Measurements from ENCODE around the gene IQCF6. TPM values are rescaled to one million over a fixed set of nuclear protein-coding genes. Genes with fewer than 3 reads are reported as not detected.

The IQCF6 gene
- polyA plus RNA-seq: not detected in 3 replicates
- not detected for polyA plus RNA-seq (2011; ENCODE audit: low read depth)
- polyA plus RNA-seq (2011; cell fraction: cytosol; rRNA removed): not detected in 2 replicates
- polyA plus RNA-seq (2011; cell fraction: nucleus; rRNA removed): not detected in 2 replicates
- polyA plus RNA-seq (2012; ENCODE audit: low replicate concordance): not detected in 2 replicates
- not detected in 3 replicates for polyA minus RNA-seq
- not detected for polyA minus RNA-seq (2011; cell fraction: cytosol; rRNA and poly(A)+ RNA removed)
- not detected in 2 replicates for polyA minus RNA-seq (2011; cell fraction: nucleus; rRNA and poly(A)+ RNA removed)

DNA sequence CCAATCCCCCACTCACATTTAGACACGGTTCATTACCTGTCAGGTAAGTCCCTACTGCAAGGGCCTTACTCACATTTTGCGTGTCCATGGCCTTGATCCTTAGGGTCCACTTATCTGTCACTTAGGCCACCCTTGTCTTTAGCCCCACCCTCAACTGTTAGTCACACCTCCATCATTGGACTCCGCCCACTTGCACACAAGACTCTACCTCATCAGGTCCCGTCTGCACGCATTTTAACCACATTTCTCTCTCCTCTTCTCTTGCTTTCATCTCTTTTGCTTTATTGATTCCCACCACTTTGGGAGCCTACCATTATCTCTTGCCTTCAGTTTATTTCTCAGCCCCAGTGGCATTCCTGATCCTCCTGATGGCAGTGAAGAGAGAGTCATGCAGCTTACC lies at the start of gene IQCF6:
TSS of gene IQCF6 (minus strand) at position 101 of the 400 bp plus-strand sequence. CDS start at position 88, 13 bp downstream.
- Histone ChIP-seq H3K4me3 (ENCODE audit: control insufficient read depth in 2 of 3, extremely low read depth in 1 of 3, insufficient read depth in 2 of 3, low read depth in 1 of 3, low read length in 3 of 3) (no peak within 1 kb of the TSS), H3K79me2 (ENCODE audit: control insufficient read depth, insufficient read depth, low read length) (no peaks in the 10 kb centered on the region), H3K4me2 (ENCODE audit: control insufficient read depth, extremely low read depth, insufficient read depth, low read depth, low read length) (no peak within 1 kb of the TSS), H4K20me1 (ENCODE audit: control insufficient read depth, extremely low read depth, insufficient read depth, low read length) (no peaks in the 10 kb centered on the region), H3K27ac (ENCODE audit: control insufficient read depth, insufficient read depth, low read length) (no peak within 1 kb of the TSS), H3K4me1 (ENCODE audit: control insufficient read depth, extremely low read depth, insufficient read depth, low read length) (no peaks in the 10 kb centered on the region), H3K36me3 (ENCODE audit: control insufficient read depth in 2 of 2, extremely low read depth in 1 of 2, insufficient read depth in 2 of 2, low read length in 2 of 2) (no peaks in the 10 kb centered on the region), H2AFZ (ENCODE audit: control insufficient read depth, low read length) (no peak within 1 kb of the TSS), H3K27me3 (ENCODE audit: control insufficient read depth, extremely low read depth, insufficient read depth, low read length) (no peaks in the 10 kb centered on the region), H3K9me3 (ENCODE audit: control insufficient read depth, low read depth, low read length) (no peaks in the 10 kb centered on the region), H3K9me1 (ENCODE audit: control insufficient read depth, extremely low read depth, insufficient read depth, low read length) (no peaks in the 10 kb centered on the region), H3K9ac (ENCODE audit: control insufficient read depth, extremely low read depth, insufficient read depth, low read length) (no peak within 1 kb of the TSS)
- DNase-seq (ENCODE audit: low read depth, low spot score): no peak
- dilution Hi-C loops (cut with MboI; ENCODE audit: extremely low pct_ligation_motif_present, low sequenced_read_pairs): loop anchor here (5.0 kb wide), 1 partner anchor 52 kb away; no protein-coding TSS in a partner anchor
- no peak for FAIRE-seq
- TF ChIP-seq CTCF (optimal IDR thresholded peaks at IDR 0.05 in 1 of 3, IDR thresholded peaks at IDR 0.05 in 1 of 3, conservative IDR thresholded peaks at IDR 0.05 in 1 of 3; ENCODE audit: extremely low read depth in 1 of 3, insufficient read depth in 2 of 3, low read length in 3 of 3): no peak
- TF ChIP-seq EZH2 (IDR thresholded peaks at IDR 0.05; ENCODE audit: low read length): no peak

GRCh38 chr3:51828297-51828696 lies 49.3 kb upstream of the IQCF6 start:
- H2AFZ ChIP-seq (ENCODE audit: control insufficient read depth, low read length): no peak overlapping the region
- no peaks in the 10 kb centered on the region for H3K4me1 ChIP-seq (ENCODE audit: control insufficient read depth, extremely low read depth, insufficient read depth, low read length)
- dilution Hi-C loops (cut with MboI; ENCODE audit: extremely low pct_ligation_motif_present, low sequenced_read_pairs): no loop called here

More at GRCh38 chr3:51828297-51828696, 49.3 kb upstream of the IQCF6 start:
- no peak overlapping the region for H3K4me2 ChIP-seq (ENCODE audit: control insufficient read depth, extremely low read depth, insufficient read depth, low read depth, low read length)
- H3K36me3 ChIP-seq (ENCODE audit: control insufficient read depth in 2 of 2, extremely low read depth in 1 of 2, insufficient read depth in 2 of 2, low read length in 2 of 2): no peaks in the 10 kb centered on the region
- DNase-seq (ENCODE audit: low read depth, low spot score) (no peak), FAIRE-seq (no peak)
- TF ChIP-seq CTCF (optimal IDR thresholded peaks at IDR 0.05 in 1 of 3, IDR thresholded peaks at IDR 0.05 in 1 of 3, conservative IDR thresholded peaks at IDR 0.05 in 1 of 3; ENCODE audit: extremely low read depth in 1 of 3, insufficient read depth in 2 of 3, low read length in 3 of 3) (no peak), EZH2 (IDR thresholded peaks at IDR 0.05; ENCODE audit: low read length) (no peak)
- H3K9me1 ChIP-seq (ENCODE audit: control insufficient read depth, extremely low read depth, insufficient read depth, low read length): no peaks in the 10 kb centered on the region
- H3K27ac ChIP-seq (ENCODE audit: control insufficient read depth, insufficient read depth, low read length): no peak overlapping the region
- H3K27me3 ChIP-seq (ENCODE audit: control insufficient read depth, extremely low read depth, insufficient read depth, low read length): peaks cover 4% of the 10 kb centered on the region
- peaks cover 2% of the 10 kb centered on the region for H3K9me3 ChIP-seq (ENCODE audit: control insufficient read depth, low read depth, low read length)
- no peaks in the 10 kb centered on the region for H4K20me1 ChIP-seq (ENCODE audit: control insufficient read depth, extremely low read depth, insufficient read depth, low read length)
- H3K79me2 ChIP-seq (ENCODE audit: control insufficient read depth, insufficient read depth, low read length): no peaks in the 10 kb centered on the region
- no peak overlapping the region for H3K9ac ChIP-seq (ENCODE audit: control insufficient read depth, extremely low read depth, insufficient read depth, low read length)
- H3K4me3 ChIP-seq (ENCODE audit: control insufficient read depth in 2 of 3, extremely low read depth in 1 of 3, insufficient read depth in 2 of 3, low read depth in 1 of 3, low read length in 3 of 3): no peak overlapping the region

Data from keratinocyte (primary cell).